Measurements from ENCODE around the gene STX12.

Gene STX12

DNA sequence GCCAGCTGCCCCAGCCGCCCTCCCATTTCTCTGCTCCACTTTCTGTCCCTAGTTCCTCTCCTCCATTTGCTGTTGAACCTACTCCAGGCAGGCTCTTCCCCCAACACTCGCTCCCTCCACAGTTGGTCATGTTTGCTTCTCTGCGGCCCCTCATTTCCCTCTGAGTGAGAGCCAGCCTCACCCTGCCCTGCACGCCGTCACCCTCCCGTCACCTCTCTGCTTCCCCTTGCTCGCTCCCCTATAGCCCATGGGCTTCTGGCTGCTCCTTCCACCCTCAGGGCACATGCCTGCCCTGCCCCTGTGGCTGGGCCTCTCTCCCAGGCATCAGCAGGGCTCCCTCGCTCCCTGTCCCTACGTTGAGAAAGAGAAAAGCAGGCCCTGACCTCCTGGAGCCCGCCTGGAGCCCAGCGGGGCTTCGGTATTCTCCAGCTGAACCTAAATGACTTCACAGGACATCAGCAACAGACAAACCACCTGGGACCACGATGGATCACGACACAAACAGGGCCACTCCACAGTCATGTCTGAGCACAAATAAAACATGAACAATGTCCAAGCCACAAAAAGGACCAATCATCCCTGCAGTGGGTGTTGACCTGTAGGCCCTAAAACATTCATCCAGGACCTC lies 86.0 kb downstream of the STX12 start:
- TF ChIP-seq, protein P1, sequence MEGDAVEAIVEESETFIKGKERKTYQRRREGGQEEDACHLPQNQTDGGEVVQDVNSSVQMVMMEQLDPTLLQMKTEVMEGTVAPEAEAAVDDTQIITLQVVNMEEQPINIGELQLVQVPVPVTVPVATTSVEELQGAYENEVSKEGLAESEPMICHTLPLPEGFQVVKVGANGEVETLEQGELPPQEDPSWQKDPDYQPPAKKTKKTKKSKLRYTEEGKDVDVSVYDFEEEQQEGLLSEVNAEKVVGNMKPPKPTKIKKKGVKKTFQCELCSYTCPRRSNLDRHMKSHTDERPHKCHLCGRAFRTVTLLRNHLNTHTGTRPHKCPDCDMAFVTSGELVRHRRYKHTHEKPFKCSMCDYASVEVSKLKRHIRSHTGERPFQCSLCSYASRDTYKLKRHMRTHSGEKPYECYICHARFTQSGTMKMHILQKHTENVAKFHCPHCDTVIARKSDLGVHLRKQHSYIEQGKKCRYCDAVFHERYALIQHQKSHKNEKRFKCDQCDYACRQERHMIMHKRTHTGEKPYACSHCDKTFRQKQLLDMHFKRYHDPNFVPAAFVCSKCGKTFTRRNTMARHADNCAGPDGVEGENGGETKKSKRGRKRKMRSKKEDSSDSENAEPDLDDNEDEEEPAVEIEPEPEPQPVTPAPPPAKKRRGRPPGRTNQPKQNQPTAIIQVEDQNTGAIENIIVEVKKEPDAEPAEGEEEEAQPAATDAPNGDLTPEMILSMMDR (IDR thresholded peaks at IDR 0.05; ENCODE audit: unreplicated experiment in 3 of 3) = no peak
- H3K4me3 Mint-ChIP-seq = no peak overlapping the region
- no peak overlapping the region for H3K27ac Mint-ChIP-seq
- no peaks in the 10 kb centered on the region for H3K27me3 Mint-ChIP-seq (ENCODE audit: low read depth)
- peaks cover 2% of the 10 kb centered on the region for H3K9me3 Mint-ChIP-seq
- peaks cover 6% of the 10 kb centered on the region for H3K36me3 Mint-ChIP-seq (ENCODE audit: low read depth)
- H3K4me1 Mint-ChIP-seq = peaks cover 6% of the 10 kb centered on the region

GRCh38 chr1:27861436-27861835 lies 88.4 kb downstream of the STX12 start:
- TF ChIP-seq, protein P1 (IDR thresholded peaks at IDR 0.05; ENCODE audit: unreplicated experiment in 3 of 3) = no peak
- Mint-ChIP-seq H3K27ac (no peak overlapping the region), H3K27me3 (ENCODE audit: low read depth) (no peaks in the 10 kb centered on the region), H3K36me3 (ENCODE audit: low read depth) (no peaks in the 10 kb centered on the region), H3K4me3 (no peak overlapping the region), H3K4me1 (peaks cover 6% of the 10 kb centered on the region), H3K9me3 (no peaks in the 10 kb centered on the region)

DNA sequence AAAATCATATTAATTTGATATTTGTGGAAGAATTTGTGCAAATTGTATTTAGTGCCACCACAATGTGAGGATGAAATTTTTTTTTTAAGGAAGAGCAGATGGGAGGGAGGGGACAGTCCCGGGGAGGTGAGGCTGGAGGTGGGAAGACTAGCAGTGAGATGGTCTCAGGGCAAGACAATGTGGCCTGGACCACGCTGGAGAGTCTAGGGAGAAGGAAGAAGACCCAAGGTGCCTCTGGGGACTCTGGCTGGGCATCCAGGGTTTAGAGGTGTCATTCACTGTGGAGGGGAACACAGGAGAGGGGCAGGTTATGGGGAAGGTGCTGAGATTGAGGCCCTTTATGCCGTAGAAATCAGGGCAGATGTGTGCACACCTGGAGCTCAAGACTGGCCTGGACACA lies 89.0 kb downstream of the STX12 start:
- TF ChIP-seq, protein P1 (IDR thresholded peaks at IDR 0.05; ENCODE audit: unreplicated experiment in 3 of 3) = no peak
- no peaks in the 10 kb centered on the region for H3K27me3 Mint-ChIP-seq (ENCODE audit: low read depth)
- H3K27ac Mint-ChIP-seq = no peak overlapping the region
- H3K9me3 Mint-ChIP-seq = no peaks in the 10 kb centered on the region
- H3K4me1 Mint-ChIP-seq = peaks cover 6% of the 10 kb centered on the region
- no peak overlapping the region for H3K4me3 Mint-ChIP-seq
- H3K36me3 Mint-ChIP-seq (ENCODE audit: low read depth) = no peaks in the 10 kb centered on the region

DNA sequence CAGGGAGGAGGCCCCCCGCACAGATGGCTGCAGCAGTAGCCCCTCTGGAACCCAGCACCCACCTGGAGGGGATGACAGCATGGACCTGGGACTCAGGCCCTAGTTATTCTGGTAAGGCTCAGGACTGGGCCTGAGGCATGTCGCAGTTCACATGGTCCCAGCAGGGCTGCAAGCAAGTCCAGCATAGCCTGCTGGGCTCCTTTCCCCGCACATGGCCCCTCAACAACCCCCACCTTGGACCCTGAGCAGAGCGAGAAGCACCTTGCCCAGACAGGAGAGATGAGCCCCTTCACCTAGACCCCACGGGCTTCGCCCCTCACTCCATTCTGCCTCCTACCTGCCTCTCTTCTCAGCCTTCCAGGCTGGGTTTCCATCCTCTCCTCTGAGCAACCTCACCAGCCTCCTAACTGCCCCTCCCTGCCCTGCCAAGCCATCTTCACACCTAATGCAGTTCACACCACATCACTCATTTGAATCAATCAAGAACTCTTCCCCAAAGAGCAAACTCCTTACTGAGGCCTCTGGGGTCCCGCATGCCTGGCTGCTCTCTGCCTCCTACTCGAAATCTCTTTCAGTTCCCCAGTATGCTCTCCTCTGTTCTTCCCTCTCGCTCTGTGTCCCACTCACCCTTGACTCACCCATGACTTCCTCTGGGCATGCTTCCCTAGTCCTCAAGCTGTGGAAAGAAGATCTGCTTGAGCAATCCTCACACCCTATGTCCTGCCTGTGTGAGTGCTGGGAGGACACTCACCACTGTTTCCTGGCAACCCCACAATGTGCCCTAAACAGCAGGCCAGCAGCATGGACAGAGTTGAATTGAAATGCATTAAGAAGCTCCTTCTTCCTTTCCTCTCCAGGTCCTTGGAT lies 89.9 kb downstream of the STX12 start:
- no peaks in the 10 kb centered on the region for H3K27me3 Mint-ChIP-seq (ENCODE audit: low read depth)
- H3K36me3 Mint-ChIP-seq (ENCODE audit: low read depth) = no peaks in the 10 kb centered on the region
- no peak overlapping the region for H3K4me3 Mint-ChIP-seq
- peak overlapping the region in 1 of 3 experiments; percentile 11 for H3K27ac Mint-ChIP-seq
- no peaks in the 10 kb centered on the region for H3K9me3 Mint-ChIP-seq
- TF ChIP-seq, protein P1 (IDR thresholded peaks at IDR 0.05; ENCODE audit: unreplicated experiment in 3 of 3) = no peak
- H3K4me1 Mint-ChIP-seq = peaks cover 6% of the 10 kb centered on the region

GRCh38 chr1:27863538-27863915 lies 90.5 kb downstream of the STX12 start:
- Mint-ChIP-seq H3K36me3 (ENCODE audit: low read depth) (no peaks in the 10 kb centered on the region), H3K27me3 (ENCODE audit: low read depth) (no peaks in the 10 kb centered on the region), H3K4me1 (peaks cover 6% of the 10 kb centered on the region), H3K9me3 (no peaks in the 10 kb centered on the region), H3K4me3 (no peak overlapping the region), H3K27ac (no peak overlapping the region)
- TF ChIP-seq, protein P1 (IDR thresholded peaks at IDR 0.05; ENCODE audit: unreplicated experiment in 3 of 3) = no peak
